Glomerular endothelial cell (primary cell): Measurements from ENCODE around the gene SETD4. TPM values are rescaled to one million over a fixed set of nuclear protein-coding genes. Genes with fewer than 3 reads are reported as not detected.

ENCODE experiments used
- total RNA-seq: library from RNA; depleted of rRNA; stranded (reverse); fragments of >200 nt; gene quantifications from 2 replicates; pipeline ENCODE4 v1.2.3, GENCODE V29; 2015

The SETD4 gene
- total RNA-seq, 1 donor from 2014 or later: 10.4 TPM

Other genes starting within 250 kb of the SETD4 start
- 66.7 and 67.4 TPM in 2 replicates for gene CBR1, start 9.5 kb upstream of the SETD4 start, total RNA-seq
- gene CBR3, start 74.6 kb upstream of the SETD4 start, total RNA-seq: 5.6 and 18.8 TPM in 2 replicates
- gene DOP1B, start 96.3 kb upstream of the SETD4 start, total RNA-seq: 11.7 and 29.8 TPM in 2 replicates